C4-2B (cell line): ENCODE data around the gene SCFD2.

ENCODE experiments used
- CTCF ChIP-seq: fragments of 450-650 bp; conservative IDR thresholded peaks from 2 replicates; pipeline ENCODE4 v1.5.1; 2017; ENCODE audit warnings: mild to moderate bottlenecking
- ZFX ChIP-seq: fragments of 450-650 bp; IDR thresholded peaks from 2 replicates; pipeline ENCODE4 v1.6.1; 2017

- TF ChIP-seq CTCF (no peak), ZFX (no peak)
These were observed 429.1 kb downstream of the SCFD2 start for GRCh38 chr4:52936729-52937128.
